ENCODE data around the gene SRC.

The SRC gene

DNA sequence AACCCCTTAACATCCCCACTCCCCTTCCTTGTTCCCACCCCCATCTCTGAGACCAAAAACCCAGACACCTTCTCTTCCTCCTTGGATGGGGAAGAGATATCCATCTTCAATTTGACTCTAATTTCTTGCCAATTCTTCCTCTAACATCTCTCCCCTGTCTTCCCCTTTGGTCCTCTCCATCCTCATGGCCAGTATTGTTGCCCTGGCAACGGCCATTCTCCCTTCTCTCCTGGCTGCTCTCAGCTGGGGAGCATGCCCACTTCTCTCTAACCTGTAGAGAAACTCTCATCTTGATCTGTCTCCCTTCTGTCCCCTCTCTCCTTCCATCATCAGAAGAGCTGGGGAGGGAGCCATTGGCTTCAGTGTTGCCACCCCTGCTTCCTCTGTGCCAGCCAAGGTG, 86.7 kb downstream of the SRC start:
- H3K4me2 ChIP-seq (ENCODE audit: low read length) = no peak overlapping the region
- no peaks in the 10 kb centered on the region for H3K9me3 ChIP-seq (ENCODE audit: low read length)
- no peaks in the 10 kb centered on the region for H3K9me2 ChIP-seq (ENCODE audit: low read depth, low read length)
- no peak overlapping the region for H3K9ac ChIP-seq (ENCODE audit: low read length)
- no peaks in the 10 kb centered on the region for H3F3A ChIP-seq (ENCODE audit: insufficient read depth, low read length)
- no peaks in the 10 kb centered on the region for H3K79me2 ChIP-seq (ENCODE audit: insufficient read depth, low read length)
- no peaks in the 10 kb centered on the region for H4K20me1 ChIP-seq (ENCODE audit: insufficient read depth, low read length)
- H3K36me3 ChIP-seq (ENCODE audit: insufficient read depth, low read length) = no peaks in the 10 kb centered on the region
- no peaks in the 10 kb centered on the region for H3K27me3 ChIP-seq (ENCODE audit: insufficient read depth, low read length)
- no peak overlapping the region for H2AFZ ChIP-seq (ENCODE audit: low read length)
- H3K27ac ChIP-seq (ENCODE audit: low read depth, low read length, poor library complexity, severe bottlenecking) = no peak overlapping the region
- H3K4me1 ChIP-seq (ENCODE audit: insufficient read depth, low read length, severe bottlenecking) = no peaks in the 10 kb centered on the region
- no peak overlapping the region for H3K4me3 ChIP-seq (ENCODE audit: low read depth, low read length, poor library complexity, severe bottlenecking)
- TF ChIP-seq, protein P1, sequence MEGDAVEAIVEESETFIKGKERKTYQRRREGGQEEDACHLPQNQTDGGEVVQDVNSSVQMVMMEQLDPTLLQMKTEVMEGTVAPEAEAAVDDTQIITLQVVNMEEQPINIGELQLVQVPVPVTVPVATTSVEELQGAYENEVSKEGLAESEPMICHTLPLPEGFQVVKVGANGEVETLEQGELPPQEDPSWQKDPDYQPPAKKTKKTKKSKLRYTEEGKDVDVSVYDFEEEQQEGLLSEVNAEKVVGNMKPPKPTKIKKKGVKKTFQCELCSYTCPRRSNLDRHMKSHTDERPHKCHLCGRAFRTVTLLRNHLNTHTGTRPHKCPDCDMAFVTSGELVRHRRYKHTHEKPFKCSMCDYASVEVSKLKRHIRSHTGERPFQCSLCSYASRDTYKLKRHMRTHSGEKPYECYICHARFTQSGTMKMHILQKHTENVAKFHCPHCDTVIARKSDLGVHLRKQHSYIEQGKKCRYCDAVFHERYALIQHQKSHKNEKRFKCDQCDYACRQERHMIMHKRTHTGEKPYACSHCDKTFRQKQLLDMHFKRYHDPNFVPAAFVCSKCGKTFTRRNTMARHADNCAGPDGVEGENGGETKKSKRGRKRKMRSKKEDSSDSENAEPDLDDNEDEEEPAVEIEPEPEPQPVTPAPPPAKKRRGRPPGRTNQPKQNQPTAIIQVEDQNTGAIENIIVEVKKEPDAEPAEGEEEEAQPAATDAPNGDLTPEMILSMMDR (IDR thresholded peaks at IDR 0.05; ENCODE audit: low read length) = no peak
- no peak for TF ChIP-seq EZH2 (IDR thresholded peaks at IDR 0.05; ENCODE audit: borderline replicate concordance, low read length)

DNA sequence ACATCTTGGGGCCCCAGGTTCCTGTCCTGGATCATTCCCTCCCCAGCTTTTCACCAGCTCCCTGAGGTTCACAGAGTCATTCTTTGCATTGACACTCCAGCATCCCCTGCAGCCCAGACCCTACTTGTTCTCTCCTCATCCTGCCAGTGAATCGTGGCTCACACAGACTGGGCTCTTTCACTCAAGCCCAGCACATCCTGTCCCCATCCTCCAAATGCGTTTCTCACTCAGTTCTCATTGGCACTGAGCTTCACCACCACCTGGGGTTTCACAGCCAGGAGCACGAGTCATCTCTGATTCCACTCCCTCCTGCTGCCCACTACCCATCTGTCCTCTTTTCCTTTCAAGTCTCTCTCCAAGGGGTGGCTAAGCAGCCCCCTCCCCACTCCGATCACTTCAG, 89.7 kb downstream of the SRC start:
- H3K79me2 ChIP-seq (ENCODE audit: insufficient read depth, low read length) = no peaks in the 10 kb centered on the region
- H3K4me3 ChIP-seq (ENCODE audit: low read depth, low read length, poor library complexity, severe bottlenecking) = no peak overlapping the region
- no peak overlapping the region for H3K27ac ChIP-seq (ENCODE audit: low read depth, low read length, poor library complexity, severe bottlenecking)
- no peak overlapping the region for H3K9ac ChIP-seq (ENCODE audit: low read length)
- TF ChIP-seq, protein P1 (IDR thresholded peaks at IDR 0.05; ENCODE audit: low read length) = no peak
- TF ChIP-seq EZH2 (IDR thresholded peaks at IDR 0.05; ENCODE audit: borderline replicate concordance, low read length) = no peak
- H4K20me1 ChIP-seq (ENCODE audit: insufficient read depth, low read length) = no peaks in the 10 kb centered on the region
- H3F3A ChIP-seq (ENCODE audit: insufficient read depth, low read length) = no peaks in the 10 kb centered on the region
- no peak overlapping the region for H3K4me2 ChIP-seq (ENCODE audit: low read length)
- no peaks in the 10 kb centered on the region for H3K9me3 ChIP-seq (ENCODE audit: low read length)
- H3K9me2 ChIP-seq (ENCODE audit: low read depth, low read length) = no peaks in the 10 kb centered on the region
- H3K4me1 ChIP-seq (ENCODE audit: insufficient read depth, low read length, severe bottlenecking) = no peaks in the 10 kb centered on the region
- no peaks in the 10 kb centered on the region for H3K27me3 ChIP-seq (ENCODE audit: insufficient read depth, low read length)
- no peaks in the 10 kb centered on the region for H3K36me3 ChIP-seq (ENCODE audit: insufficient read depth, low read length)
- no peak overlapping the region for H2AFZ ChIP-seq (ENCODE audit: low read length)

DNA sequence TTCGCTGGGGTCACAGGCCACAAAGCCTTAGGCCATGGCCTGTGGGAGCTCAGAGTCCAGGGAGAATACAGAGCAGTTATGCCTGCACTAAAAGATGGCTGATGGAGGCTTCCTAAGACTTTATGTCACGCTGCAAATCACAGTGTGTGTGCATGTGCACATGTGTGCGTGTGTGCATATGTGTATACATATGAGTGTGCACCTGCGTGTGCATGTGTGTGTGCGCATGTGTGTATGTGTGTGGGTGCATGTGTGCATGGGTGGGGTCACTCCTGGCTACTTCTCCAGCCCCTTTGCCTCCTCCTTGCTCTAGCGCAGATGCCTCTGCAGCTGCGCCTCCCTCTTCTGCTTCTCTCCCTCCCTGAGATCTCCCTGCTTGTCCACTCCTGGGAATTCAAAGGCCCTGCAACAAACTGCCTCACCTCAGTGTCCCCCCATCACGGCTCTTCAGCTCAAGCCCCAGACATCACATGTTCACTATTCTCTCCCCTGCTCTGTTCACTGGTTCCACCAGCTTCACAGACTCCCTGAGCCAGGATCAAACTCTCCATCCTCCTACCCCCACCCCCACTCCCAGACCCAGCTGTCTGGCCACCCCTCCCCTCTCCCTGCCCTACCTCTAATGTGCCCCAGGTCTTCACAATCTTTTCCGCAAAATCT, 90.7 kb downstream of the SRC start:
- H3F3A ChIP-seq (ENCODE audit: insufficient read depth, low read length) = no peaks in the 10 kb centered on the region
- no peak overlapping the region for H2AFZ ChIP-seq (ENCODE audit: low read length)
- no peaks in the 10 kb centered on the region for H3K9me2 ChIP-seq (ENCODE audit: low read depth, low read length)
- H3K9me3 ChIP-seq (ENCODE audit: low read length) = no peaks in the 10 kb centered on the region
- TF ChIP-seq EZH2 (IDR thresholded peaks at IDR 0.05; ENCODE audit: borderline replicate concordance, low read length) = no peak
- TF ChIP-seq, protein P1 (IDR thresholded peaks at IDR 0.05; ENCODE audit: low read length) = no peak
- H3K36me3 ChIP-seq (ENCODE audit: insufficient read depth, low read length) = no peaks in the 10 kb centered on the region
- no peaks in the 10 kb centered on the region for H3K27me3 ChIP-seq (ENCODE audit: insufficient read depth, low read length)
- H3K4me1 ChIP-seq (ENCODE audit: insufficient read depth, low read length, severe bottlenecking) = no peaks in the 10 kb centered on the region
- no peaks in the 10 kb centered on the region for H4K20me1 ChIP-seq (ENCODE audit: insufficient read depth, low read length)
- no peak overlapping the region for H3K27ac ChIP-seq (ENCODE audit: low read depth, low read length, poor library complexity, severe bottlenecking)
- no peak overlapping the region for H3K4me2 ChIP-seq (ENCODE audit: low read length)
- H3K79me2 ChIP-seq (ENCODE audit: insufficient read depth, low read length) = no peaks in the 10 kb centered on the region
- no peak overlapping the region for H3K9ac ChIP-seq (ENCODE audit: low read length)
- H3K4me3 ChIP-seq (ENCODE audit: low read depth, low read length, poor library complexity, severe bottlenecking) = no peak overlapping the region

Measured in OCI-LY1 (cell line).